Measurements from ENCODE around the gene CDHR2.
"Not testable (repeated sequence)": the region's sequence is repeated elsewhere in the genome, so short reads cannot be mapped to it uniquely, and the experiment has no call there.

Gene CDHR2

GRCh38 chr5:176599749-176600430, 50.7 kb downstream of the CDHR2 start:
- H3K9ac ChIP-seq (ENCODE audit: low read length); H3K79me2 ChIP-seq (ENCODE audit: control insufficient read depth, insufficient read depth, low read length, poor library complexity); DNase-seq; H3K79me1 ChIP-seq (ENCODE audit: low read length); H3K4me3 ChIP-seq (ENCODE audit: low read depth, low read length); H2BK5ac ChIP-seq (ENCODE audit: low read depth, low read length, poor library complexity); H2AK5ac ChIP-seq (ENCODE audit: low read length); H3K23ac ChIP-seq (ENCODE audit: low read length); H3K4me1 ChIP-seq (ENCODE audit: control insufficient read depth in 1 of 2, insufficient read depth in 2 of 2, low read length in 2 of 2); H4K91ac ChIP-seq (ENCODE audit: low read depth, low read length); H3K18ac ChIP-seq (ENCODE audit: low read length); H3K4me2 ChIP-seq (ENCODE audit: low read length); H3K4ac ChIP-seq (ENCODE audit: low read depth, low read length); H4K12ac ChIP-seq (ENCODE audit: low read depth, low read length); H2BK120ac ChIP-seq (ENCODE audit: insufficient read depth, low read length, poor library complexity); H3K14ac ChIP-seq (ENCODE audit: low read length); H3K27me3 ChIP-seq (ENCODE audit: insufficient read depth, low read length); H3K9me3 ChIP-seq (ENCODE audit: insufficient read depth, low read depth, low read length); H2BK12ac ChIP-seq (ENCODE audit: low read length); H2AFZ ChIP-seq (ENCODE audit: insufficient read depth, low read length, poor library complexity); H4K8ac ChIP-seq (ENCODE audit: low read depth, low read length); H3K36me3 ChIP-seq (ENCODE audit: control insufficient read depth in 1 of 2, insufficient read depth in 2 of 2, low read length in 2 of 2); H3K27ac ChIP-seq (ENCODE audit: low read depth, low read length): not testable (repeated sequence)
- no CpG with 5 or more reads among the region's 19 CpGs for WGBS (ENCODE audit: extremely low coverage, insufficient coverage, insufficient read length)

- WGBS (ENCODE audit: extremely low coverage, insufficient coverage, insufficient read length): no CpG with 5 or more reads among the region's 12 CpGs
Observed at GRCh38 chr5:176601901-176602482, 52.9 kb downstream of the CDHR2 start.

GRCh38 chr5:176603091-176603490, 53.9 kb downstream of the CDHR2 start:
- Histone ChIP-seq H2AFZ (ENCODE audit: insufficient read depth, low read length, poor library complexity) (no peak overlapping the region), H3K23ac (ENCODE audit: low read length) (no peak overlapping the region), H4K12ac (ENCODE audit: low read depth, low read length) (no peak overlapping the region), H2BK120ac (ENCODE audit: insufficient read depth, low read length, poor library complexity) (no peak overlapping the region), H3K14ac (ENCODE audit: low read length) (no peak overlapping the region), H3K4me3 (ENCODE audit: low read depth, low read length) (no peak overlapping the region), H3K27me3 (ENCODE audit: insufficient read depth, low read length) (no peaks in the 10 kb centered on the region), H3K9me3 (ENCODE audit: insufficient read depth, low read depth, low read length) (peaks cover 2% of the 10 kb centered on the region), H3K4me2 (ENCODE audit: low read length) (no peak overlapping the region), H2BK5ac (ENCODE audit: low read depth, low read length, poor library complexity) (no peak overlapping the region), H4K8ac (ENCODE audit: low read depth, low read length) (no peak overlapping the region), H3K27ac (ENCODE audit: low read depth, low read length) (no peak overlapping the region), H2BK12ac (ENCODE audit: low read length) (no peak overlapping the region), H3K36me3 (ENCODE audit: control insufficient read depth in 1 of 2, insufficient read depth in 2 of 2, low read length in 2 of 2) (no peaks in the 10 kb centered on the region), H3K4me1 (ENCODE audit: control insufficient read depth in 1 of 2, insufficient read depth in 2 of 2, low read length in 2 of 2) (no peaks in the 10 kb centered on the region), H3K4ac (ENCODE audit: low read depth, low read length) (no peak overlapping the region), H3K79me2 (ENCODE audit: control insufficient read depth, insufficient read depth, low read length, poor library complexity) (no peaks in the 10 kb centered on the region), H3K79me1 (ENCODE audit: low read length) (no peaks in the 10 kb centered on the region), H3K9ac (ENCODE audit: low read length) (no peak overlapping the region), H2AK5ac (ENCODE audit: low read length) (no peak overlapping the region), H4K91ac (ENCODE audit: low read depth, low read length) (no peak overlapping the region), H3K18ac (ENCODE audit: low read length) (no peak overlapping the region)
- DNase-seq: no peak
- WGBS (ENCODE audit: extremely low coverage, insufficient coverage, insufficient read length): no CpG with 5 or more reads among the region's 2 CpGs

More at GRCh38 chr5:176601901-176602482, 52.9 kb downstream of the CDHR2 start:
- Histone ChIP-seq H2AFZ (ENCODE audit: insufficient read depth, low read length, poor library complexity) (no peak overlapping the region), H3K18ac (ENCODE audit: low read length) (no peak overlapping the region), H2BK120ac (ENCODE audit: insufficient read depth, low read length, poor library complexity) (no peak overlapping the region), H3K79me2 (ENCODE audit: control insufficient read depth, insufficient read depth, low read length, poor library complexity) (no peaks in the 10 kb centered on the region), H3K4ac (ENCODE audit: low read depth, low read length) (no peak overlapping the region), H3K9me3 (ENCODE audit: insufficient read depth, low read depth, low read length) (peaks cover 2% of the 10 kb centered on the region), H4K8ac (ENCODE audit: low read depth, low read length) (no peak overlapping the region), H3K4me1 (ENCODE audit: control insufficient read depth in 1 of 2, insufficient read depth in 2 of 2, low read length in 2 of 2) (no peaks in the 10 kb centered on the region), H2BK5ac (ENCODE audit: low read depth, low read length, poor library complexity) (no peak overlapping the region), H3K9ac (ENCODE audit: low read length) (no peak overlapping the region), H3K79me1 (ENCODE audit: low read length) (no peaks in the 10 kb centered on the region), H3K4me2 (ENCODE audit: low read length) (no peak overlapping the region), H2AK5ac (ENCODE audit: low read length) (no peak overlapping the region), H3K14ac (ENCODE audit: low read length) (no peak overlapping the region), H3K4me3 (ENCODE audit: low read depth, low read length) (no peak overlapping the region), H3K23ac (ENCODE audit: low read length) (no peak overlapping the region), H4K12ac (ENCODE audit: low read depth, low read length) (no peak overlapping the region), H4K91ac (ENCODE audit: low read depth, low read length) (no peak overlapping the region), H3K27me3 (ENCODE audit: insufficient read depth, low read length) (no peaks in the 10 kb centered on the region), H2BK12ac (ENCODE audit: low read length) (no peak overlapping the region), H3K36me3 (ENCODE audit: control insufficient read depth in 1 of 2, insufficient read depth in 2 of 2, low read length in 2 of 2) (no peaks in the 10 kb centered on the region), H3K27ac (ENCODE audit: low read depth, low read length) (no peak overlapping the region)
- DNase-seq: no peak

GRCh38 chr5:176606032-176606431, 56.9 kb downstream of the CDHR2 start:
- H4K12ac ChIP-seq (ENCODE audit: low read depth, low read length): no peak overlapping the region
- peaks cover 4 to 7% of the 10 kb centered on the region in 2 experiments for H3K4me1 ChIP-seq (ENCODE audit: control insufficient read depth in 1 of 2, insufficient read depth in 2 of 2, low read length in 2 of 2)
- no peak overlapping the region for H2BK5ac ChIP-seq (ENCODE audit: low read depth, low read length, poor library complexity)
- no peak overlapping the region for H3K18ac ChIP-seq (ENCODE audit: low read length)
- no peak overlapping the region for H3K9ac ChIP-seq (ENCODE audit: low read length)
- no peaks in the 10 kb centered on the region for H3K36me3 ChIP-seq (ENCODE audit: control insufficient read depth in 1 of 2, insufficient read depth in 2 of 2, low read length in 2 of 2)
- no peaks in the 10 kb centered on the region for H3K27me3 ChIP-seq (ENCODE audit: insufficient read depth, low read length)
- H2BK120ac ChIP-seq (ENCODE audit: insufficient read depth, low read length, poor library complexity): no peak overlapping the region
- no peak overlapping the region for H2AFZ ChIP-seq (ENCODE audit: insufficient read depth, low read length, poor library complexity)
- no peak overlapping the region for H3K27ac ChIP-seq (ENCODE audit: low read depth, low read length)
- no CpG with 5 or more reads among the region's 3 CpGs for whole genome bisulfite sequencing (ENCODE audit: extremely low coverage, insufficient coverage, insufficient read length)
- no peak overlapping the region for H3K4me2 ChIP-seq (ENCODE audit: low read length)
- H3K4ac ChIP-seq (ENCODE audit: low read depth, low read length): no peak overlapping the region
- H3K9me3 ChIP-seq (ENCODE audit: insufficient read depth, low read depth, low read length): peaks cover 2% of the 10 kb centered on the region
- H2AK5ac ChIP-seq (ENCODE audit: low read length): no peak overlapping the region
- no peaks in the 10 kb centered on the region for H3K79me2 ChIP-seq (ENCODE audit: control insufficient read depth, insufficient read depth, low read length, poor library complexity)
- H3K4me3 ChIP-seq (ENCODE audit: low read depth, low read length): no peak overlapping the region
- H3K79me1 ChIP-seq (ENCODE audit: low read length): no peaks in the 10 kb centered on the region
- no peak overlapping the region for H3K14ac ChIP-seq (ENCODE audit: low read length)
- no peak overlapping the region for H4K91ac ChIP-seq (ENCODE audit: low read depth, low read length)
- no peak for DNase-seq
- H2BK12ac ChIP-seq (ENCODE audit: low read length): no peak overlapping the region
- no peak overlapping the region for H4K8ac ChIP-seq (ENCODE audit: low read depth, low read length)
- no peak overlapping the region for H3K23ac ChIP-seq (ENCODE audit: low read length)
